Panc1 (cell line): ENCODE results near the gene TCEAL6. TPM values are rescaled to one million over a fixed set of nuclear protein-coding genes. Genes with fewer than 3 reads are reported as not detected.
"Not testable (repeated sequence)": the region's sequence is repeated elsewhere in the genome, so short reads cannot be mapped to it uniquely, and the experiment has no call there.

Experiments used
- ATAC-seq: fragments of 200-7000 bp; cut with Tn5 transposase; 2 replicates; pipeline ENCODE4 v1.9.1; 2020; ENCODE audit warnings: mild to moderate bottlenecking, moderate library complexity
- BruUV-seq: library from RNA; stranded (reverse); fragments of 400-500 nt; replicated peaks from 2 replicates; lab custom pipeline; 2021; lab: Mats Ljungman, UMichigan
- CTCF ChIA-PET: fragments of 300-600 bp; sonication (Branson Sonifier 250); formaldehyde crosslinking; loops from one replicate; lab custom pipeline; 2022; ENCODE audit warnings: antibody characterized with exemption; lab: Charles Lee
- POLR2A ChIA-PET: fragments of 300-600 bp; sonication (Branson Sonifier 250); formaldehyde crosslinking; loops from one replicate; lab custom pipeline; 2022; ENCODE audit warnings: antibody characterized with exemption; lab: Charles Lee
- DNase-seq: peaks from one replicate; pipeline ENCODE4 v3.0.0-alpha.2; 2010; ENCODE audit warnings: low read depth, low spot score
- H3K27ac ChIP-seq: 2 replicates; pipeline ENCODE4 v1.5.1; 2011; ENCODE audit warnings: mild to moderate bottlenecking, low read length, inconsistent platforms
- H3K27me3 ChIP-seq: fragments of 200-500 bp; sonication (Bioruptor generic); 2 replicates; pipeline ENCODE4 v1.6.0; 2014; ENCODE audit warnings: low read length, inconsistent platforms; ENCODE audit not compliant: control insufficient read depth, insufficient read depth
- H3K36me3 ChIP-seq: fragments of 200-500 bp; sonication (Bioruptor generic); 2 replicates; pipeline ENCODE4 v1.5.1; 2014; ENCODE audit warnings: inconsistent platforms, mild to moderate bottlenecking, low read length, moderate library complexity; ENCODE audit not compliant: control insufficient read depth, insufficient read depth
- H3K4me1 ChIP-seq: 2 replicates; pipeline ENCODE4 v1.5.1; 2011; ENCODE audit warnings: inconsistent platforms, mild to moderate bottlenecking, low read length, moderate library complexity; ENCODE audit not compliant: control insufficient read depth, insufficient read depth
- H3K4me3 ChIP-seq, 2 experiments: 2 replicates each; pipeline ENCODE4 v1.5.1; 2011 to 2012; ENCODE audit warnings: low read depth in 2 of 2, low read length in 2 of 2, mild to moderate bottlenecking in 2 of 2, inconsistent platforms in 1 of 2, moderate library complexity in 1 of 2
- H3K9me3 ChIP-seq: fragments of 200-500 bp; sonication (Bioruptor generic); 2 replicates; pipeline ENCODE4 v1.5.1; 2014; ENCODE audit warnings: low read depth, mild to moderate bottlenecking, inconsistent platforms, low read length, moderate library complexity; ENCODE audit not compliant: control insufficient read depth, insufficient read depth
- CTCF ChIP-seq: fragments of 450-650 bp; IDR thresholded peaks from 2 replicates; pipeline ENCODE4 v1.5.1; 2017; ENCODE audit warnings: mild to moderate bottlenecking
- POLR2AphosphoS5 ChIP-seq: IDR thresholded peaks from 2 replicates; pipeline ENCODE4 v1.6.1; 2012; ENCODE audit warnings: mild to moderate bottlenecking, low read depth, low read length, moderate library complexity
- REST ChIP-seq, 2 experiments: IDR thresholded peaks; 2 replicates each; pipeline ENCODE4 v1.6.1; 2011 to 2012; ENCODE audit warnings: low read depth in 2 of 2, control low read depth in 1 of 2, low read length in 1 of 2, mild to moderate bottlenecking in 1 of 2, moderate library complexity in 1 of 2; ENCODE audit not compliant: insufficient read depth in 1 of 2
- SIN3A ChIP-seq: IDR thresholded peaks from 2 replicates; pipeline ENCODE4 v1.6.1; 2012; ENCODE audit warnings: low read depth, mild to moderate bottlenecking, low read length, moderate library complexity, borderline replicate concordance; ENCODE audit not compliant: insufficient read depth
- TCF7L2 ChIP-seq: IDR thresholded peaks from 2 replicates; pipeline ENCODE4 v1.6.1; 2011; ENCODE audit warnings: mild to moderate bottlenecking, low read depth, low read length, inconsistent platforms
- in situ Hi-C: cut with HindIII; loops from 2 replicates; pipeline ENCODE4 v1.10.0; 2016; ENCODE audit warnings: low sequenced_read_pairs, low pct_unique_long_range_greater_than_20kb
- intact Hi-C: fragments of 100-400 bp; cut with micrococcal nuclease; formaldehyde crosslinking; loops from one replicate; pipeline ENCODE4 v1.10.0; 2022; ENCODE audit not compliant: unreplicated experiment
- total RNA-seq: library from RNA; stranded (reverse); gene quantifications from one replicate; pipeline ENCODE4 v1.2.1, GENCODE V29; 2021; ENCODE audit not compliant: unreplicated experiment

TCEAL6 gene
- total RNA-seq, 1 experiment from 2014 or later, result not detected

- ChIA-PET CTCF (interaction anchor here (0.7 kb wide), 1 partner anchor 90 kb away, joined by 8 read pairs; no protein-coding TSS in a partner anchor), POLR2A (no interaction called here)
- TF ChIP-seq REST (IDR thresholded peaks at IDR 0.05; ENCODE audit: insufficient read depth in 1 of 2, low read depth in 2 of 2, low read length in 1 of 2) (no peak), TCF7L2 (no peak), CTCF (no peak), POLR2AphosphoS5 (no peak), SIN3A (no peak)
- DNase-seq (no peak), ATAC-seq (peak; percentile 65)
- intact Hi-C loops (no loop called here), in situ Hi-C loops (no loop called here)
- Histone ChIP-seq H3K36me3 (no peaks in the 10 kb centered on the region), H3K9me3 (no peaks in the 10 kb centered on the region), H3K27ac (no peak overlapping the region), H3K27me3 (peaks cover 11% of the 10 kb centered on the region), H3K4me3 (peak overlapping the region; percentile 13 to 66), H3K4me1 (peaks cover 2% of the 10 kb centered on the region; the same call in 1 of the 2 replicates)
- no TSS peak for BruUV-seq
These were observed 12.9 kb upstream of the TCEAL6 start for GRCh38 chrX:102154900-102155805.

GRCh38 chrX:102154218-102154860, 12.1 kb upstream of the TCEAL6 start:
- intact Hi-C loops (no loop called here), in situ Hi-C loops (no loop called here)
- H3K27me3 ChIP-seq, result peaks cover 11% of the 10 kb centered on the region
- TF ChIP-seq TCF7L2 (no peak), REST (IDR thresholded peaks at IDR 0.05; ENCODE audit: insufficient read depth in 1 of 2, low read depth in 2 of 2, low read length in 1 of 2) (no peak), CTCF (peak; percentile 75), SIN3A (no peak), POLR2AphosphoS5 (no peak)
- H3K36me3 ChIP-seq, result no peaks in the 10 kb centered on the region
- POLR2A ChIA-PET, result interaction anchor here (0.6 kb wide), 1 partner anchor 8 kb away, joined by 9 read pairs; no protein-coding TSS in a partner anchor
- CTCF ChIA-PET, result interaction anchor here (0.6 to 0.8 kb wide), 3 partner anchors 19 to 1259 kb away, joined by 3 to 5 read pairs (median 5); no protein-coding TSS in a partner anchor
- ATAC-seq (peak; percentile 56), DNase-seq (no peak)
- BruUV-seq, result no TSS peak
- H3K4me3 ChIP-seq, result peak overlapping the region in 1 of 2 experiments; percentile 66; a peak in 2 of 4 replicates
- no peaks in the 10 kb centered on the region for H3K9me3 ChIP-seq
- H3K4me1 ChIP-seq, result peaks cover 2% of the 10 kb centered on the region; the same call in 1 of the 2 replicates
- H3K27ac ChIP-seq, result no peak overlapping the region

GRCh38 chrX:102141631-102142030, 650 bp downstream of the TCEAL6 start:
- H3K27ac ChIP-seq, DNase-seq, H3K9me3 ChIP-seq, H3K4me3 ChIP-seq, BruUV-seq, POLR2A ChIA-PET, H3K4me1 ChIP-seq, CTCF ChIA-PET, H3K36me3 ChIP-seq, intact Hi-C loops, ATAC-seq, H3K27me3 ChIP-seq, in situ Hi-C loops: not testable (repeated sequence)
